NB4 (cell line): ENCODE results near the gene SLC35A4.

Experiments
- DNase-seq: peaks from one replicate; pipeline ENCODE4 v3.0.0; 2010; ENCODE audit warnings: low read depth
- H3K4me3 ChIP-seq: one replicate; pipeline ENCODE4 v1.5.1; 2011; ENCODE audit warnings: mild to moderate bottlenecking, low read depth, low read length, moderate library complexity
- CTCF ChIP-seq: IDR thresholded peaks from one replicate; pipeline ENCODE4 v1.5.1; 2012; ENCODE audit warnings: low read depth, low read length
- MAX ChIP-seq: IDR thresholded peaks from 2 replicates; pipeline ENCODE4 v1.6.1; 2011; ENCODE audit warnings: low read depth, low read length
- MYC ChIP-seq: IDR thresholded peaks from 2 replicates; pipeline ENCODE4 v1.6.1; 2011; ENCODE audit warnings: low read depth, low read length
- POLR2A ChIP-seq: IDR thresholded peaks from 2 replicates; pipeline ENCODE4 v1.6.1; 2011; ENCODE audit warnings: mild to moderate bottlenecking; ENCODE audit not compliant: insufficient read length; ENCODE audit errors: extremely low read depth

SLC35A4 gene

GRCh38 chr5:140564196-140565023, at the start of gene SLC35A4, which contains the start of gene APBB3:
Gene SLC35A4, plus strand, starts transcription at chr5:140564828. Its CDS starts 2,342 bp downstream, at chr5:140567170.
Gene APBB3, minus strand, starts transcription at chr5:140564598. Its CDS starts 353 bp downstream, at chr5:140564245.
- peak within 1 kb of the TSS; percentile 95 for H3K4me3 ChIP-seq
- peak; percentile 97 for DNase-seq
- TF ChIP-seq POLR2A, result peak; percentile 80
- TF ChIP-seq CTCF, result no peak
- TF ChIP-seq MYC, result peak; percentile 94
- peak; percentile 98 for TF ChIP-seq MAX

- no peak overlapping the region for H3K4me3 ChIP-seq
- no peak for DNase-seq
- no peak for TF ChIP-seq CTCF
- no peak for TF ChIP-seq POLR2A
- no peak for TF ChIP-seq MYC
- TF ChIP-seq MAX, result no peak
Observed at GRCh38 chr5:140524003-140524402, 40.6 kb upstream of the SLC35A4 start.

- DNase-seq, result no peak
- H3K4me3 ChIP-seq, result no peak overlapping the region
- TF ChIP-seq MAX, result no peak
- TF ChIP-seq CTCF, result no peak
- no peak for TF ChIP-seq MYC
Observed at GRCh38 chr5:140540227-140540626, 24.4 kb upstream of the SLC35A4 start.

GRCh38 chr5:140542972-140543371, 21.7 kb upstream of the SLC35A4 start:
- no peak overlapping the region for H3K4me3 ChIP-seq
- TF ChIP-seq POLR2A, result no peak
- no peak for TF ChIP-seq MAX
- TF ChIP-seq CTCF, result no peak
- TF ChIP-seq MYC, result no peak
- no peak for DNase-seq

GRCh38 chr5:140544986-140545385, 19.6 kb upstream of the SLC35A4 start:
- no peak for TF ChIP-seq CTCF
- H3K4me3 ChIP-seq, result no peak overlapping the region
- DNase-seq, result no peak

GRCh38 chr5:140545606-140546005, 19.0 kb upstream of the SLC35A4 start:
- H3K4me3 ChIP-seq, result no peak overlapping the region
- no peak for DNase-seq
- TF ChIP-seq MYC (no peak), MAX (no peak)
